KOPT-K1 (cell line): ENCODE data around the gene CDC23.
"Not testable (repeated sequence)": the region's sequence is repeated elsewhere in the genome, so short reads cannot be mapped to it uniquely, and the experiment has no call there.

Experiments used
- H3K27ac ChIP-seq: fragments of 200-600 bp; sonication (generic); 2 replicates; pipeline ENCODE4 v1.5.1; 2016; ENCODE audit warnings: antibody characterized with exemption, mild to moderate bottlenecking, low read depth, low read length; ENCODE audit not compliant: poor library complexity, severe bottlenecking
- H3K36me3 ChIP-seq: fragments of 200-600 bp; sonication (generic); 2 replicates; pipeline ENCODE4 v1.5.1; 2017; ENCODE audit warnings: antibody characterized with exemption, mild to moderate bottlenecking, low read length, moderate library complexity; ENCODE audit not compliant: insufficient read depth
- H3K9me3 ChIP-seq: fragments of 200-600 bp; sonication (generic); 2 replicates; pipeline ENCODE4 v1.5.1; 2017; ENCODE audit warnings: antibody characterized with exemption, low read length, mild to moderate bottlenecking; ENCODE audit not compliant: insufficient read depth, poor library complexity, severe bottlenecking

The CDC23 gene

DNA sequence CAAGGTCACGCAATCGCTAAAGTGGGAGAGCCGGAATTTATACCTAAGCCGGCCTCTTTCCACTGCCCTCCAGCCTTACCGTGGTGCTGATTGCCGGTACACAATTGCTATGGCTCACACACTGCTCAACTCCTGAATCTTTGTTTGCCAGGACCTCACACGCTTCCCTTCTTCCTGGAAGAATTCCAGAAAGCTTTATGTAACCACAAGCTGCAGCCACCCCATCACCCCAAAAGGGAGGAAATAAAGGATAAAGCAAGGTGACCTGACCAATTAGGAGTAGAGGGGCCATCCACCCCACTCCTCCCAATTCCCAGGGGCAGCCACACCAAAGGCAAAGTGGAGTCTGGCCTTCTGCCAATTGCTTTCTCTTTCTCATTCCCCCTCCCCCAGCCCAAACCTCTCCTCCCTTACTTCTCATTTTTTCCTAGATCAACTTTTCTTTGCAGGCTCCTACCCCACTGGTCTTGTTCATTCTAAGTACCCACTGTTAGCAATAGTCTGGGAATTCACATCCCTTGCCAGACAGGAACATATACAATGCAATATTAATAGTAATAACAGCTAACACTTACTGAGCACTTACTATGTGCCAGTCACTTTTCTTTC is 18.0 kb upstream of the CDC23 start:
- Histone ChIP-seq H3K36me3 (no peaks in the 10 kb centered on the region), H3K9me3 (peaks cover 10% of the 10 kb centered on the region), H3K27ac (no peak overlapping the region)

DNA sequence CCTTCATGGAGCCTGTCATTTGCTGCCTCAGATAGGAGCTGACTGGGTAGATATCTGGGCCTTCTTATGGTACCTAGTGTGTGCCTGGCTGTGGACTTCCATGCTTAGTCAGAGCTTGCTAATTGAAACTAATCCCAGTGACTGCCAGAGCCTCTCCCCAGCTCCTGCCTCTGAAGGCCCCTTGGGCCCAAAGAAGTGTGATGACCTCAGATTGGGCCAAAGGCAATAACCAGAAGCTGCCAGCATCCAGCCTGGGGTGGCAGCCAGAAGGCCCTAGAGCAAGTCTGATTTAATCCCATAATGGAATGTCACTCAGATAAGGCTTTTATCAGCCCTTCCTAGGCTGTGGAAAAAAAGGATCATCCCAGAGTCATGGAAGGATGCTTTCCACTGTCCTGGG is 17.1 kb upstream of the CDC23 start:
- peaks cover 16% of the 10 kb centered on the region for H3K9me3 ChIP-seq
- no peaks in the 10 kb centered on the region for H3K36me3 ChIP-seq
- no peak overlapping the region for H3K27ac ChIP-seq

DNA sequence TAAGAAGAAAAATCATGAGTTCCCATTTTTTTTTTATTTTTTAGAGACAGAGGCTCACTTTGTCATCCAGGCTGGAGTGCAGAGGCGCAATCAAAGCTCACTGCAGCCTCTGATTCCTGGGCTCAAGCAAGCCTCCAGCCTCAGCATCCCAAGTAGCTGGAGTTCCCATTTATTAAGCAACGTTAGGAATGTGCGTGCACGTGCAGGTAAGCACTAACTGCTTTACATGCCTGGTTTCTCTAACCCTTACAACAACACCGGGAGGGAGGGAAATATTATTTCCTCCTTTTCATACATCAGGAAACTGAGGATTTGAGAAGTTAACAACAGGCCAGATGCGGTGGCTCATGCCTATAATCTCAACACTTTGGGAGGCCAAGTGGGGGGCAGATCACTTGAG is 16.3 kb upstream of the CDC23 start:
- no peak overlapping the region for H3K27ac ChIP-seq
- H3K9me3 ChIP-seq: peaks cover 16% of the 10 kb centered on the region
- no peaks in the 10 kb centered on the region for H3K36me3 ChIP-seq

DNA sequence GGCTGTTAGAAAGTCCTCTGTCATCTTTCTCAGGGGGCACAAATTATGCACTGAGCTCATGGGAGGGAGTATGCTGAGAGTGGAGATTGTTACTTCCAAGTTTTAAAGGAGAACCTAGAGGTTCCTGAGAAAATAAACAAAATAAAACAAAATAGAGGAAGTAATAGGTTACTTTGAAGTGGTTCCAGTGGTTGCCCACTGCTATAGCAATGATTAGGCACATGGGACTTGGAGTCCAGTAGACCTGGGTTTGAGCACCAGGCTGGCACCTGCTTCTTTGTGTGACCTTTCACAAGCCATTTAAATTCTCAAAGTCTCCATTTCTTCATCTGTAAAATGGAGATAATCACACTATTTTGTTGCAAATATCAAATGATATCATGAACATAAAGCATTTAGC is 13.8 kb upstream of the CDC23 start:
- peaks cover 16% of the 10 kb centered on the region for H3K9me3 ChIP-seq

DNA sequence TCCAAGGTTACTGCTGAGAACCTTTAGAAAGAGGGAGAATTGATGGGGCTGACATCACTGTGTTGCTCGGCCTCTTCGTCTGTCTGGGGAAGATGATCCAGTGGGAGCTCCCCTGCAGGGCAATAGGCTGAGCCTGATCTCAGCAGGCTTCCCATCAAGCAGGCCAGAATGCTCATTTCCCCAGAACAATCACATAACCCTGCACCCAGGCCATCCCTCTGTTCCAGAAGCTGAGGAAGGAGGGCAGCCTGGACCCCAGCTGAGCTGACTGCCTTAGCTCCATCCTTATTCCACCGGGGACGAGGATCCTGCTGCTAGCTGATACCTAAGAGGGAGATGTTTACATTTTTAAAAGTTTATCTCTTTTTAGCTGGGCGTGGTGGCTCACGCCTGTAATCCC is 11.6 kb upstream of the CDC23 start:
- H3K27ac ChIP-seq: no peak overlapping the region
- no peaks in the 10 kb centered on the region for H3K36me3 ChIP-seq

More for the DNA sequence above, 13.8 kb upstream of the CDC23 start:
- Histone ChIP-seq H3K36me3 (no peaks in the 10 kb centered on the region), H3K27ac (no peak overlapping the region)

DNA sequence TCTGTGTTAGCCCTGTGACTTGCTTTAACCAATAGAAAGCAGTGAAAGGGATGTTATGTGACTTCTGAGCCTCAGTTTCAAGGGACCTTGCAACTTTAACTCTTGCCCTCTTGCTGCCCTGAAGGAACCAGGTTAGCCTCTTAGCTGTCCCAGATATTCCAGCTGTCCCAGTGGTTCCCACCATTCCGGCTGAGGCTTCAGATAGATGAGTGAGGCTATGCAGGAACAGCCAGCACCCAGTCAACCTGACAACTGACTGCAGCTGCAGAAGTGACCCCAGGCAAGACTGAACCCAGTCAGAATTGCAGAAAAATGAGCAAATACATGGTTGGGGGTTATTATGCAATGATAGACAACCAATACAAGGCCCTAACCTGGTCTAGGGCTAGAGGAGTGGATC is 10.4 kb upstream of the CDC23 start:
- Histone ChIP-seq H3K27ac (no peak overlapping the region), H3K9me3 (peaks cover 16% of the 10 kb centered on the region), H3K36me3 (no peaks in the 10 kb centered on the region)

More for the DNA sequence above, 11.6 kb upstream of the CDC23 start:
- H3K9me3 ChIP-seq: peaks cover 16% of the 10 kb centered on the region

DNA sequence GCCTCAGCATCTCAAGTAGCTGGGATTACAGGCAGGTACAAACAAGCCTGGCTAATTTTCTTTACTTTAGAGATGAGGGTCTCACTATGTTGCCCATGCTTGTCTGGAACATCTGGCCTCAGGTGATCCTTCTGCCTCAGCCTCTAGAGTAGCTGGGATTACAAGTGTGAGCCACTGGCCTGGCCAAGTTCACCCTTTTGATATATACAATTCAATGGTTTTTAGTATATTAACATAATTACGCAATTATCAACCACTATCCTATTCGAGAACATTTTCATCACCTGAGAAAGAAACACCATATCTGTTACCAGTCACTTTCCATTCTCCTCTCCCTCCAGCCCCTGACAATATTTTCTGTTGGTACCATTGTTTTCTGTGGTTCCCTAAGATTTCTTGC is 3.7 kb upstream of the CDC23 start:
- Histone ChIP-seq H3K36me3 (no peaks in the 10 kb centered on the region), H3K9me3 (no peaks in the 10 kb centered on the region), H3K27ac (no peak overlapping the region)

DNA sequence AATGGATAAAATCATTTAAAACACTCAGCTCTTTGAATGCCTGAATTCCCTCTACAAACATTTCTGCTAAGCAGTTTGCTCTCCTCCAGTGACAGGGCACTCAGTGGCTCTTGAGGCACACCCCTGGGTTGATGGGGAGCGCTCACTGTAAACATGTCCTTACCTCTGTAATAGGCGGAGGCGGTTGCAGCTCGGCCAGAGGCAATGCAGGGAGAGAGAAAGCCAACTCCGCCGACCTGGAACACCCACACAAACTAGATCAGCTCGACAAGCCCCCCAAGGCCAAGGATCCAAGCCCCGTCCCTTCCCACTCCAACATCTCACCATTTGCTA is 329 bp downstream of the CDC23 start:
- no peaks in the 10 kb centered on the region for H3K9me3 ChIP-seq
- peaks cover 37% of the 10 kb centered on the region for H3K36me3 ChIP-seq
- peak overlapping the region; percentile 73 for H3K27ac ChIP-seq

DNA sequence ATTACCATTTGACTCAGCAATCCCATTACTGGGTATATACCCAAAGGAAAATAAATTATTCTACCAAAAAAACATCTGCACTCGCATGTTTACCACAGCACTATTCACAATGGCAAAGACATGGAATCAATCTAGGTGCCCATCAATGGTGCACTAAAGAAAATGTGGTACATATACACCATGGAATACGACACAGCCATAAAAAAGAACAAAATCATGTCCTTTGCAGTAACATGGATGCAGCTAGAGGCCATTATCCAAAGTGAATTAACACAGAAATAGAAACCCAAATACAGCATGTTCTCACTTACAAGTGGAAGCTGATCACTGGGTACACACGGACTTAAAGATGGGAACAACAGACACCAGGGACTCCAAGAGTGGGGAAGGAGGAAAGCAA is 2.1 kb downstream of the CDC23 start:
- Histone ChIP-seq H3K9me3 (no peaks in the 10 kb centered on the region), H3K27ac (no peak overlapping the region), H3K36me3 (peaks cover 55% of the 10 kb centered on the region)

DNA sequence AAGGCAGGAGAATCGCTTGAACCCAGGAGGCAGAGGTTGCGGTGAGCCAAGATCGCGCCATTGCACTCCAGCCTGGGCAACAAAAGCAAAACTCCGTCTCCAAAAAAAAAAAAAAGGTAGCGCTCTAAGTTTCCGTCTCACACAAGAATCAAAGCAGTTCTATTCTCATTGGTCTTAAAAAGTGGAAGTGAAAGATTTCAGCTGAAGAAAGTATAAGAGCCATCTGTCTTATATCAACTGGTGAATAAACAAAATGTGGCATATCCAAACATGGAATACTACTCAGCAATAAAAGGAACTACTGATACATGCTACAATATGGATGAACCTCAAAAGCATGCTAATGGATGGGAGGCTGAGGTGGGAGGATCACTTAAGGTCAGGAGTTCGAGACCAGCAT is 19.3 kb downstream of the CDC23 start:
- peaks cover 93% of the 10 kb centered on the region for H3K36me3 ChIP-seq

DNA sequence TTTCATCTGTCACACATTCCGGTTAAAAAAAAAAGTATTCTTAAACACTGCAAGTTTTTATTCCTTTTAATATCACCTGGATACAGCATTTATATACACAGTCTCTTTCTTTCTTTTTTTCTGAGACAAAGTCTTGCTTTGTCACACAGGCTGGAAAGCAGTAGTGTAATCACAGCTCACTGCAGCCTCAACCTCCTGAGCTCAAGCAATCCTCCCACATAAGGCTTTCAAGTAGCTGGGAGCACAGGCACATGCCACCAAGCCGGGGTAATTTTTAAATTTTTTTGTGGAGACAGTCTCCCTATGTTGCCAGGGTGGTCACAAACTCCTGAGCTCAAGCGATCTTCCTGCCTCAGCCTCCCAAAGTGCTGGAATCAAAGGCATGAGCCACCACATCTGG is 20.3 kb downstream of the CDC23 start:
- H3K9me3 ChIP-seq: no peaks in the 10 kb centered on the region
- peaks cover 93% of the 10 kb centered on the region for H3K36me3 ChIP-seq
- no peak overlapping the region for H3K27ac ChIP-seq

More for the DNA sequence above, 19.3 kb downstream of the CDC23 start:
- not testable (repeated sequence) for H3K9me3 ChIP-seq, H3K27ac ChIP-seq

DNA sequence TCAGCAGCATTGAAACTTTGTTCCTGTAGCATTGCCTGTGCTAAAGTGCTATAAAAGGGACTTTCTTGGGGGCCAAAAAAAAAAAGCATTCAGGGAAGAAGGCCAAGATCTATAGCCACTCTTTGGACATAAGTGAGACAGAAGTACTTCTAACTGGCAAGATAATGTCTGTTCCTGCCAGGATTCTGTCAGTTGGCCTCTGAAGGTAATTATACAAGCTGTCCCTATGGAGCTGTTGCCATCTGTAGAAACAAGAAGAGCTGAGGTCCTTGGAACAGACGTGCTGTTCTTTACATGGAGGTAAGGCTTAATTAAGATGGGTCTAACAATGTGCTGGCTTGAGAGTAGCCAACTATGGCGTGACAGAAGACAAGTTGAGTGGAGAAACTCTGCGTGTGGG is 24.5 kb downstream of the CDC23 start:
- Histone ChIP-seq H3K36me3 (peaks cover 100% of the 10 kb centered on the region), H3K9me3 (no peaks in the 10 kb centered on the region), H3K27ac (no peak overlapping the region)

DNA sequence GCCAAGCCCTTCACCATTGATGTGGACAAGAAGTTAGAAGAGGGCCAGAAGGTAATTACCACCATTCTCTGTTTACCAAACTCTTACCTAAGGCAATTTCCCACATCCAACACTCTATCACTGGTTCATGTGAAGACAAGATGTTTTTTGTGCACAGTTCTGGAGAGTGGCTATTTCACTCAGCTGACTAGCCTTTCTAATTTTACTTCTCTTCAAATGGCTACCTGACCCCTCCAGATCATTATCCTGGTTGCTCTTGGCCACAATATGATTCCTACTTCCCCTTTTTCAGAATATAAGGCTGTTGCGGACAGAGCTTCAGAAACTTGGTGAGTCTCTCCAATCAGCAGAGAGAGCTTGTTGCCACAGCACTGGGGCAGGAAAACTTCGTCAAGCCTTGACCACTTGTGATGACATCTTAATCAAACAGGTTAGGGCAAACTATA is 27.1 kb downstream of the CDC23 start:
- Histone ChIP-seq H3K9me3 (no peaks in the 10 kb centered on the region), H3K27ac (no peak overlapping the region), H3K36me3 (peaks cover 100% of the 10 kb centered on the region)

DNA sequence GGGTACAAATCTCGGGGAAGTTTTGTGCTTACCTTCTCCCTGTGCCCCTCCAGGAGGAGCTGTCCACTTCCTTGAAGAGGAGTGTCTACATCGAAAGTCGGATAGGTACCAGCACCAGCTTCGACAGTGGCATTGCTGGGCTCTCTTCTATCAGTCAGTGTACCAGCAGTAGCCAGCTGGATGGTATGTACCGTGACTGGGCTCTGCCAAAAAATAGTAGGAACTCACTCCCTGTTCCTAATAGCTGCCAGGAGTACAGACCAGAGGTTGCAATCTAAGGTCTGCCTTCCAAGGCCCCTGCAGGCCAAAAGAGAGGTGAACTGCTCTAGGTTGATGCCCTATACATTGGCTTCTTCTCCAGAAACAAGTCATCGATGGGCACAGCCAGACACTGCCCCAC is 30.3 kb downstream of the CDC23 start:
- no peak overlapping the region for H3K27ac ChIP-seq
- H3K36me3 ChIP-seq: peaks cover 75% of the 10 kb centered on the region
- H3K9me3 ChIP-seq: no peaks in the 10 kb centered on the region

DNA sequence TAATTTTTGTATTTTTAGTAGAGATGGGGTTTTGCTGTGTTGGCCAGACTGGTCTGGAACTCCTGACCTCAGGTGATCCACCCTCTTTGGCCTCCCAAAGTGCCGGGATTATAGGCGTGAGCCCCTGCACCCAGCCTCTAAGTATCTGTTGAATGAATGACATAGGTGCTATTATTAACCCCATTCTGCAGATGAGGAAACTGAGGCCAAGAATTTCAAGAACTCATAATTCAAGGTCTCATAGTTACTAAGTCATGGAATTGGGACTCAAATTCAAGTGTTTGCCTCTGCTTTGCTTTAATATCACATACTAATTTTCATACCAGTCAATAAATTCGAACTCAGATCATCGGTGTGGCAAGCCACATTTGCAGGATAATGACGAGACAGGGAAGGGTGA is 32.3 kb downstream of the CDC23 start:
- Histone ChIP-seq H3K27ac (no peak overlapping the region), H3K36me3 (peaks cover 66% of the 10 kb centered on the region), H3K9me3 (no peaks in the 10 kb centered on the region)

DNA sequence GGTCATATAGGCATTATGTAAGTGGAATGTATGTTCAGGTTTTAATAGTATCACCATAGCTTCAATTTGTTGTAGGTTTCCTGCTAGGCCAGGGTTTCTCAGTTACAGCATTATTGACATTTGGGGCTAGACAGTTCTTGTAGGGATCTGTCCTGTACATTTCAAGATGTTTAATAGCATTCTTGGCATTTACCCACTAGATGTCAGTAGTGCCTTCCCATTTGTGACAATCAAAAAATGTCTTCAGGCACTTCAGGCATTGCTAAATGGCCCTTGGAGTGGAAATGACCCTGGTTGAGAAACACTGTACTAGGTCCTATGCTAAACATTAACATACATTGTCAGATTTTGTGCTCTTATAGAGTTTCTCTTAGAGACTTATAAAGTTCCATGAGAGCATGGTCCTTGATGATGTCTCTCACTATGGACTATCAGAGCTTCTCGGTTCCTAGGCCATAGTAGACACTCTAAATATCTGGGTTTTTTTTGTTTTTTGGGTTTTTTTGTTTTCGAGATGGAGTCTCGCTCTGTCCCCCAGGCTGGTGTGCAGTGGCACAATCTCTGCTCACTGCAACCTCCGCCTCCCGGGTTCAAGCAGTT is 32.8 kb downstream of the CDC23 start:
- peak overlapping the region; percentile 98 for H3K27ac ChIP-seq
- peaks cover 66% of the 10 kb centered on the region for H3K36me3 ChIP-seq

More for the DNA sequence above, 32.8 kb downstream of the CDC23 start:
- H3K9me3 ChIP-seq: no peaks in the 10 kb centered on the region
